HG03196 (cell line): ENCODE measurements around the gene BCKDHA.
"Not testable (repeated sequence)": the region's sequence is repeated elsewhere in the genome, so short reads cannot be mapped to it uniquely, and the experiment has no call there.

Experiments
- ATAC-seq: cut with Tn5 transposase; IDR thresholded peaks from one replicate; pipeline ENCODE4 v1.9.1; 2021; ENCODE audit not compliant: unreplicated experiment

Gene BCKDHA

DNA sequence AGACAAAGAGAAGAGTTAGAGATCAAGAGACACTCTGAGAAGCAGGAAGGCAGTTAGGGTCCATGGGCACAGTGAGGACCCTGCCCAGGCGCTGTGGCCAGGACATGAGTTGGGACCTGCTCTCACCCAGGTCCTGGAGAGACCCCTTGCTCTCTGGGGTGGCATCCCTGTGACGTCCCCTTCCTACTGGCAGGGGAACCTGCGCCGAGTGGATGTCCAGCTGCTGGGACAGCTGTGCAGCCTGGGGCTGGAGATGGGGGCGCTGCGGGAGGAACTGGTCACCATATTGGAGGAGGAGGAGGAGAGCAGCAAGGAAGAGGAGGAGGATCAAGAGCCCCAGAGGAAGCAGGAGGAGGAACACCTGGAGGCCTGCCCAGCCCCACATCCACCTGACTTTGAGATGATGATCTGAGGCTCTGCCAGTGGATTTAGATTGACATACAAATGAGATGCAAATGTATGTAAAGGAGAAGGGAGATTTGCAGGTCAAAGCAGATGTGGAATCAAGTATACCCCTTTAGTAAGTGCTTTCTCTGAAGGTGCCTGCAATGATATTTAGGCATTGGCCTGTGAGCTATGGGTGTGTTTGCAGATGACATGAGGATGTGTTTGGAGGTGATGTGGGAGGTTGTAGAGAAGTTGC, 46.3 kb downstream of the BCKDHA start:
- ATAC-seq: no peak

DNA sequence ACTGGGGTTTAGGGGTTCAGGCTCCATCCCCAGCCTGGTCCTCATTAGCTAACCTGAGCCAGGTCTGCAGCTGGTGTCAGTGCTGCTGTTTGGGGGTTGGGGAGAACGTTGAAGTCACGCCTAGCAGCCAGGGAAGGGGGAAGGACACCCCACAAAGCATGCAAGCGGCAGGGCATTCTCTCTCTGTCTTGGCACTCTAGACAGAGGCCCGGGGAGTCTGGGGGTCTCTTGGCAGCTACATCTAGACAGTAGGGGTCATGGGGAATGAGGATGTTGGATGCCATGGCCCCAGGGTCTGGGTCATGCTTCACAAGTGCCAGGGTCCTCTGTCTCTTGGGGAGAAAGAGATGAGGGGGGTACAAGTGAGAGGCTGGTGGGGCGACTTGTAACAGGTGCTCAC, 48.0 kb downstream of the BCKDHA start:
- no peak for ATAC-seq

DNA sequence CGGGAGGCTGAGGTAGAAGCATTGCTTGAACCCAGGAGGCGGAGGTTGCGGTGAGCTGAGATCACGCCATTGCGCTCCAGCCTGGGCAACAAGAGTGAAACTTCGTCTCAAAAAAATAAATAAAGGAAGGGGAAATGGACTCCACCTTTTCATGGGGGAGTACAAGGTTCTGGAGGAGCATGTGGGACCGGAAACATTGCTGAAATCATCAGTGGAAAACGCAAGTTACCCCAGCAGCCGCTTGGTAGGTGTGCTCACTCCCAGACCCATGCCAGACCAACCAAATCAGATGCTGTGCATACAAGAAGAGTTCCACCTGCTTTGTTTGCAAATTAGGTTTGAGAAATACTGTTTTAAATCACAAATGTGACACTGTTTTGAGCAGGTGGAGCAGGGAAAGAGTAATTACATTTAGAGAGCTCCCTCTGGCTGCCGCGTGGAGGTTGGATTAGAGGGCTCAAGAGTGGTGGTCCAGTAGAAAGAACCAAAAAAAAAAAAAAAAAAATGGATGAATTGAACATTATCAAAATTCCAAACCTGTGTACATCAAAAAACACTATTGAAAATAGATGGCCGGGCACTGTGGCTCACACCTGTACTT, 50.2 kb downstream of the BCKDHA start:
- no peak for ATAC-seq

DNA sequence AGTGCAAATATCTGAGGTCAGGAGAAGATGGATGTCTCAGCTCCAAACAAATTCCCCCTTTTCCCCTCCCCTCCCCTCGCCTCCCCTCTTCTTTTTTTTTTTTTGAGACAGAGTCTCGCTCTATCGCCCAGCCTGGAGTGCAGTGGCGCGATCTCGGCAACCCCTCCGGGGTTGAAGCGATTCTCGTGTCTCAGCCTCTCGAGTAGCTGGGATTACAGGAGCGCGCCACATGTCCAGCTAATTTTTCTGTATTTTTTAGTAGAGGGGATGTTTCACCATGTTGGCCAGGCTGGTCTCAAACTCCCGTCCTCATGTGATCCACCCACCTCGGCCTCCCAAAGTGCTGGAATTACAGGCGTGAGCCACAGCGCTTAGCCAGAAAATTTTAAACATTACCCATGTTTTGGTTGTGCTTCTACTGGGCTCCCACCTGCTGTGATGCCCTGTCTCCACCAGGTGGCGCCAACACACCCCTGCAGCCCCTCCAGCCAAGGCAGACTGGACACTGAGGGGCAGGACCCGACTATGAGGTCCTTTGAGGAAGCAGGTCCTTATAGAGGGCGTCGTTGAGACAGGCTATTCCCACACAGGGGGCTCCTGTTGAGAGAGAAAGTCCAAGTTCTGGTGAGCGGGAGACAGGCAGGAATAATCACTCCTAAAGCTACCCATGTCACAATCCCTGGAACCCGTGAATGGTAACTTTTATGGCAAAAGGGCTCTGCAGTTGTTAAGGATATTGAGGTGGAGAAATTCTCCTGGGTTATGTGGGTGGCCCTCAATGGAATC, 51.7 kb downstream of the BCKDHA start:
- ATAC-seq: no peak

DNA sequence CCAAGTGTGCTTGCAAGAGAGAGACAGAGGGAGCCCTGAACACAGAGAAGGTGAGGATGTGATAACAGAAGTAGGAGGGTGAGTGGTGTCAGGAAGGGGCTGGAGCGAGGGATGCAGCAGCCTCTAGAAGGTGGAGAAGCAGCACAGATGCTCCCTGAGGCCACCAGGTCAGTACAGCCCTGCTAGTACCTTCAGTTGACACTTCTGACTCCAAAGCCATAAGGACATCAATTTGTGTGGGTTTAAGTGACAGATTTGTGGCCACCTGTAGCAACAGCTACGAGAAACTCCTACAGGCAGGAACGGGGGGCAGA, 52.2 kb downstream of the BCKDHA start:
- no peak for ATAC-seq

DNA sequence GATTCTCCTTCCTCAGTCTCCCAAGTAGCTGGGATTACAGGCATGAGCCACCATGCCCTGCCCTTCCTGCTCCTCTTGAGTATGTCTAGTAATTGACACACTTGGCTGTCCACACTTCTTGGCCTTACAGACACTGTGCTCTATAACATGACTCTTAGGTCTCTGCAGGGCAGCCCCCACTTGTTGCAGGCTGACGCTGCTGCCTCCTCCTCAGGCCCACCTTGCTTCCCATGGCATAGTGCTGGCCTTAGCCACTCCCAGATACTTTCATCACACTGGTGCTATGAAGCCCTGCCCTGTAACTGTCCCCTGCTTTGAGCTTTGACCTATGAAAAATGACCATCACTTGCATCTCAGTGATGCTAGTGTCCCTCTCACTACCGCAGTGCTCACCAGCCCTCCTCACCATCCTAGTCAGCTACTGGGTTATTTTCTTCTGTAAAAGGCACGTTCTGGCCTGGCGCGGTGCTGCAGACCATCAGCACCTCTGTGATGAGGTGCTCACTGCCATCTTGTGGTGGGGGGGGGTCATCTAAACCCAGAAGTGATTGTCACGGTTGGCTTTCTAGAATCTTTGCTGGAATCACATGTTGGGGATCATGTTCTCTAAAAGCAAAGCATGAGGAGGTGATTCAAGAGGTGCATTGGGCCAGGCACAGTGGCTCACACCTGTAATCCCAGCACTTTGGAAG, 55.1 kb downstream of the BCKDHA start:
- ATAC-seq: no peak

DNA sequence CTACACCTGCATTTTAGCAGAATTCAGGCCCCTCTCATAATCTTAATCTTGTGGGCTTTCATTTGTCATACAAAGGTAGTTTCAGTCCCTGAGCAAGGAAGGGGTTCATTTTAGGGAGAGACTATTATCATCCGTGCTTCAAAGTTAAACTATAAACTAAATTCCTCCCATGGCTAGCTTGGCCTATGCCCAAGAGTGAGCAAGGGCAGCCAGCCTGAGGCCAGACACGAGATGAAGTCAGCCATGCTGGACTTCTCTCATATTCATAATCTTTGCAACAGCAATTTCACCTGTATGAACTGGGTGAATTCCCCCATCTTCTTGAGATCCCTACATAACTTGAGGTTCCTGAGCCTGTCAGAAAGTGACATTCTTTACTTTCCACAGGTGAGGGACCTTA, 58.3 kb downstream of the BCKDHA start:
- no peak for ATAC-seq

DNA sequence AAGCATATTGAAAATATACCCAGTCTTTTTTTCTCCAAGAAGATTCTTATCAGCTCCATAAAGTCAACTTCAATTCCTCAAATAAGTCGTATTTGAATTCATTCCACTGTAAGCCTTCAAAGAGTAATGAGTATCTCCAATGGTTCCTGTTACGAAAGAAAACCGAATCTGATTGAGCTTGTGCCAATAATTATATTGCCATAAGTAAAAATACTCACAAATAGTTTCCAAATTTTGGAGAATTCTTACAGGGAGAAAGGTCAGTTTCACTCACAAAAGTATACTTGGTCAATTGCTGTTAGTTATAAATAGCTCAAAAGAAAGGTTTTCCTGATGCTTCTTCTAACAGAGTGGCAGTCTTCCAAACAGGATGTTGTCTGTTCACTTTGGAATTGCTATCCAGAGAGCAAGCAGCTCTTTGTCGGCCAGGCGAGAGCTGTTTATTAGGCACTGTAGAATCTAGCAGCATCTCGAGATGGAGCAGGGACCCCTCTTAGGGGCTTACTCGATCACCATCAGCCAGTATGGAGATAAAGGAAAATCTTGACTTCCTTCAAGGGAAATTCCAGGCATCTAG, 58.8 kb downstream of the BCKDHA start:
- ATAC-seq: no peak

DNA sequence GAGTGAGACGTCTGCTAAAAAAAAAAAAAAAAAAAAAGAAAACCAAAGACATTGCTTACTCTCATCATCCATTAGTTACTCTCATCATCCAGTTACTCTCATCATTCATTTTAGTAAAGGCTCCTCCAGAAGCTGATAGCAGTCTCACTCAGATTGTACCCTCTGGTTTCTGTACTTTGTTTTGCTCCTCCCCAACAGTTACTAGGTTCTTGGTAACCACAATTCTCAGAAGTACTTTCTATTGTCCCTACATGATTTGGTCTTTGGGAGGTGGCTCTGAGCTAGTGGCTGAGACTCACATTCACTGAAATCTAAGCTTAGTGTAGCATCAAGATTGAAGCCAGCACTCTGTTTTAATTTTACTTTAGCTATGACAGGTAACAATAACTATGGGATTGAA, 59.6 kb downstream of the BCKDHA start:
- peak; percentile 77 for ATAC-seq

DNA sequence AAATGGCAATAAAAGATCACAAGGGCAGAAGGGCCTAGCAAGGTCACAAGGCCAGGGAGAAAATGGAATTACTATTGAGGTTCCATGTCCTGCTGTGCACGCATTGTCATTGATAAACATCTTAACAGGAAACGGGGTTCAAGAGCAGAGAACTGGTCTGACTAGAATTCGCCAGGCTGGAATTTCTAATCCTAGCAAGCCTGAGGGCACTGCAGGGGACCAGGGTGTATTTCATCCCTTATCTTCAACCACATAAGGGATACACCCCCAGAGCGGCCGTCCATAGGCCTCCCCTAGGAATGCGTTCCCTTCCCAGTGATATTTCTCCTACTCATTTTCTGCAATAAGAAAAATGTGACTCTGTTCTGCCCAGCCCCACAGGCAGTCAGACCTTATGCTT, 64.9 kb downstream of the BCKDHA start:
- no peak for ATAC-seq

DNA sequence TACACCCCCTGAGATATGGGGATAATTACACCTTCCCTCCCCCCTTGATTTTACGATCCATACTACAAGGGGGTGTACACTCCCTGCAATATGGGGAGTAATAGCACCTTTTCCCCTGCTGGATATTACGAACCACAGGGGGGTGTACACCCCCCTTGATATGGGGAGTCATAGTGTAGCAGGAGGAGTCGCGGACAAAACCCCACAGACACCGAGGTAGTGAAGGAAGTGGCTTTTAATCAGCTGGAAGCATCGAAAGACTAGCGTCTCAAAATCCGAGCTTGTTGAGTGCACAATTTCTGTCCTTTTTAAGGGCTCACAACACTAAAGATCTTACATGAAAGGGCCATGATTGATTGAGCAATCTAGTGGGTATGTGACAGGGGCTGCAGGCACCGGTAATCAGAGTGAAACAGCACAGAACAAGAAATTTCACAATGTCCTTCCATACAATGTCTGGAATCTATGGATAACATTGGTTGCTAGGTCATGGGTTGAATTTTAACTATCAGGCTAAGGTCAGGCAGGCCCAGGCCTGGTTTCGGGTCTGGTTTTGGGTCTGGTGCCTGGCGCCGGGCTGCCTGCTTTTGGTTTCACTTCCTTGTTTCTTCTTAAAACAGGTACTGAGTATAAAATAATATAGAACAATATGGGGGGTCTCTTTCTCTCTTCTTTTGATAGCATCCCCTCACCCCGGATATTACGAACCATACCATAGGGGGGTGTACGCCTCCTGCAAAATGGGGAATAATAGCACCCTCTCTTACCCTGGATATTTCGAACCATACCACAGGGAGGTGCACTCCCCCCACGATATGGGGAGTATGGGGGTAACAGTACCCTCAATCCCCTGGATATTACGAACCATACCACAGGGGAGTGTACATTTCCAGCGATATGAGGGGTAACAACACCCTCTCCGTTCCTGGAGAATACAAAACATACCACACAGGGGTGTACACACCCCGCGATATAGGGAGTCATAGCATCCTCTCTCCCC, 65.9 kb downstream of the BCKDHA start:
- ATAC-seq: not testable (repeated sequence)
